Measurements from ENCODE around the gene ATOSB. TPM values are rescaled to one million over a fixed set of nuclear protein-coding genes. Genes with fewer than 3 reads are reported as not detected.

ATOSB gene
- total and polyA plus RNA-seq, 9 donors = 2.5 to 12.2 (median 7.1) TPM

GRCh38 chr9:35073279-35073612, 42.4 kb downstream of the ATOSB start:
- no peak for DNase-seq
- Histone ChIP-seq H3K36me3 (no peaks in the 10 kb centered on the region), H3K4me3 (no peak overlapping the region), H3K9me3 (no peaks in the 10 kb centered on the region), H3K27me3 (no peaks in the 10 kb centered on the region), H3K4me1 (ENCODE audit: insufficient read depth) (peaks cover 14% of the 10 kb centered on the region), H3K27ac (peak overlapping the region in 1 of 2 donors; percentile 52)
- TF ChIP-seq CTCF (IDR thresholded peaks at IDR 0.05) = no peak
- WGBS, 3 donors = 94 to 98% (median 96%) methylated on average over 2 of the region's 2 CpGs
- intact Hi-C loops (cut with DNase I) = loop anchor here in 2 of 4 donors (5.0 to 10.0 kb wide), 3 partner anchors 39 to 78 kb away; no protein-coding TSS in a partner anchor

- Histone ChIP-seq H3K27ac (peak within 1 kb of the TSS; percentile 84 to 99), H3K4me1 (ENCODE audit: insufficient read depth) (peaks cover 13% of the 10 kb centered on the region), H3K27me3 (no peaks in the 10 kb centered on the region), H3K9me3 (no peaks in the 10 kb centered on the region), H3K4me3 (peak within 1 kb of the TSS; percentile 99), H3K36me3 (no peaks in the 10 kb centered on the region)
- DNase-seq = peak; percentile 96 to 98 (median 97)
- intact Hi-C loops (cut with DNase I) = loop anchor here in 2 of 4 donors (5.0 to 10.0 kb wide), 3 partner anchors 40 to 78 kb away; no protein-coding TSS in a partner anchor
- WGBS, 3 donors = 4% methylated on average over 50 to 54 of the region's 54 CpGs
- TF ChIP-seq POLR2A (IDR thresholded peaks at IDR 0.05) (peak; percentile 92), CTCF (IDR thresholded peaks at IDR 0.05) (no peak), EP300 (IDR thresholded peaks at IDR 0.05) (no peak)
Measured at GRCh38 chr9:35072461-35073278, 43.0 kb downstream of the ATOSB start, which contains the start of gene VCP. Gene VCP (minus strand): TSS chr9:35072625. CDS start chr9:35072353, 272 bp downstream.

- WGBS, 3 donors = 0 to 1% (median 1%) methylated on average over 41 to 79 of the region's 79 CpGs
Measured at GRCh38 chr9:35071814-35072460, 43.7 kb downstream of the ATOSB start.

More at GRCh38 chr9:35071814-35072460, 43.7 kb downstream of the ATOSB start:
- Histone ChIP-seq H3K27me3 (no peaks in the 10 kb centered on the region), H3K36me3 (no peaks in the 10 kb centered on the region), H3K4me3 (peak overlapping the region; percentile 99), H3K4me1 (ENCODE audit: insufficient read depth) (peaks cover 13% of the 10 kb centered on the region), H3K9me3 (no peaks in the 10 kb centered on the region), H3K27ac (peak overlapping the region; percentile 84 to 99)
- peak; percentile 76 to 87 (median 81) for DNase-seq
- TF ChIP-seq EP300 (IDR thresholded peaks at IDR 0.05) = no peak
- no peak for TF ChIP-seq POLR2A (IDR thresholded peaks at IDR 0.05)
- peak; percentile 11 to 64 (median 47) for TF ChIP-seq CTCF (IDR thresholded peaks at IDR 0.05)
- intact Hi-C loops (cut with DNase I) = loop anchor here in 2 of 4 donors (5.0 to 10.0 kb wide), 3 partner anchors 40 to 77 kb away; no protein-coding TSS in a partner anchor

Measured in ovary (tissue), 9 donors.